HUES6 (cell line): ENCODE measurements around the gene PRRT1.

ENCODE experiments used
- H3K27ac ChIP-seq: 2 replicates; pipeline ENCODE4 v1.7.0; 2013; ENCODE audit warnings: low read depth, mild to moderate bottlenecking, low read length, inconsistent platforms
- H3K27me3 ChIP-seq: 2 replicates; pipeline ENCODE4 v1.6.1; 2013; ENCODE audit warnings: low read length; ENCODE audit not compliant: control insufficient read depth, insufficient read depth
- H3K36me3 ChIP-seq: 2 replicates; pipeline ENCODE4 v1.6.1; 2013; ENCODE audit warnings: low read length; ENCODE audit not compliant: control insufficient read depth, insufficient read depth
- H3K4me1 ChIP-seq: 2 replicates; pipeline ENCODE4 v1.6.1; 2013; ENCODE audit warnings: low read length; ENCODE audit not compliant: control insufficient read depth, insufficient read depth
- H3K4me3 ChIP-seq: 2 replicates; pipeline ENCODE4 v1.5.1; 2013; ENCODE audit warnings: low read depth, low read length
- H3K9ac ChIP-seq: one replicate; pipeline ENCODE4 v1.6.1; 2013; ENCODE audit warnings: mild to moderate bottlenecking, low read length
- H3K9me3 ChIP-seq: 2 replicates; pipeline ENCODE4 v1.6.1; 2013; ENCODE audit warnings: low read depth, low read length; ENCODE audit not compliant: control insufficient read depth, insufficient read depth

Gene PRRT1

GRCh38 chr6:32170294-32170693, 18.6 kb upstream of the PRRT1 start:
- Histone ChIP-seq H3K9me3 (no peaks in the 10 kb centered on the region), H3K36me3 (peaks cover 49% of the 10 kb centered on the region), H3K9ac (no peak overlapping the region), H3K4me3 (no peak overlapping the region), H3K27ac (no peak overlapping the region), H3K4me1 (peaks cover 29% of the 10 kb centered on the region; the same call in 1 of the 2 replicates), H3K27me3 (no peaks in the 10 kb centered on the region)

- H3K4me3 ChIP-seq: no peak overlapping the region
- H3K9ac ChIP-seq: no peak overlapping the region
- H3K27ac ChIP-seq: no peak overlapping the region
- H3K36me3 ChIP-seq: peaks cover 53% of the 10 kb centered on the region
- no peaks in the 10 kb centered on the region for H3K27me3 ChIP-seq
- H3K4me1 ChIP-seq: peaks cover 20% of the 10 kb centered on the region; the same call in 1 of the 2 replicates
- H3K9me3 ChIP-seq: no peaks in the 10 kb centered on the region
These were observed 17.3 kb upstream of the PRRT1 start for GRCh38 chr6:32168807-32169591.

GRCh38 chr6:32168350-32168749, 16.6 kb upstream of the PRRT1 start:
- Histone ChIP-seq H3K9me3 (no peaks in the 10 kb centered on the region), H3K36me3 (peaks cover 51% of the 10 kb centered on the region), H3K27ac (no peak overlapping the region), H3K27me3 (no peaks in the 10 kb centered on the region), H3K9ac (no peak overlapping the region), H3K4me1 (peaks cover 15% of the 10 kb centered on the region; the same call in 1 of the 2 replicates), H3K4me3 (no peak overlapping the region)

GRCh38 chr6:32167761-32168262, 16.1 kb upstream of the PRRT1 start:
- Histone ChIP-seq H3K9ac (no peak overlapping the region), H3K36me3 (peaks cover 56% of the 10 kb centered on the region), H3K27me3 (no peaks in the 10 kb centered on the region), H3K27ac (no peak overlapping the region), H3K4me3 (no peak overlapping the region), H3K9me3 (no peaks in the 10 kb centered on the region), H3K4me1 (peaks cover 9% of the 10 kb centered on the region; the same call in 1 of the 2 replicates)

GRCh38 chr6:32167154-32167760, 15.5 kb upstream of the PRRT1 start:
- Histone ChIP-seq H3K4me1 (peaks cover 9% of the 10 kb centered on the region; the same call in 1 of the 2 replicates), H3K4me3 (no peak overlapping the region; the same call in 1 of the 2 replicates), H3K36me3 (peaks cover 61% of the 10 kb centered on the region), H3K9ac (peak overlapping the region; percentile 41), H3K9me3 (no peaks in the 10 kb centered on the region), H3K27ac (no peak overlapping the region), H3K27me3 (no peaks in the 10 kb centered on the region)

- no peak overlapping the region for H3K27ac ChIP-seq
- no peaks in the 10 kb centered on the region for H3K27me3 ChIP-seq
- H3K4me1 ChIP-seq: peaks cover 9% of the 10 kb centered on the region; the same call in 1 of the 2 replicates
- no peak overlapping the region; the same call in 1 of the 2 replicates for H3K4me3 ChIP-seq
- H3K36me3 ChIP-seq: peaks cover 64% of the 10 kb centered on the region
- no peaks in the 10 kb centered on the region for H3K9me3 ChIP-seq
- H3K9ac ChIP-seq: peak overlapping the region; percentile 41
These were observed 14.8 kb upstream of the PRRT1 start for GRCh38 chr6:32166411-32167061.

GRCh38 chr6:32164295-32164694, 12.6 kb upstream of the PRRT1 start, which contains the start of gene EGFL8:
Gene EGFL8, plus strand, starts transcription at chr6:32164595. Its CDS starts 1,571 bp downstream, at chr6:32166166.
- no peaks in the 10 kb centered on the region for H3K9me3 ChIP-seq
- H3K4me3 ChIP-seq: no peak within 1 kb of the TSS
- H3K27me3 ChIP-seq: no peaks in the 10 kb centered on the region
- H3K4me1 ChIP-seq: peaks cover 9% of the 10 kb centered on the region; the same call in 1 of the 2 replicates
- H3K36me3 ChIP-seq: peaks cover 42% of the 10 kb centered on the region
- H3K27ac ChIP-seq: no peak within 1 kb of the TSS
- H3K9ac ChIP-seq: no peak within 1 kb of the TSS

GRCh38 chr6:32163559-32164258, 12.0 kb upstream of the PRRT1 start:
- H3K36me3 ChIP-seq: peaks cover 37% of the 10 kb centered on the region
- no peak overlapping the region for H3K9ac ChIP-seq
- H3K4me3 ChIP-seq: no peak overlapping the region
- no peaks in the 10 kb centered on the region for H3K27me3 ChIP-seq
- no peak overlapping the region for H3K27ac ChIP-seq
- peaks cover 9% of the 10 kb centered on the region; the same call in 1 of the 2 replicates for H3K4me1 ChIP-seq
- no peaks in the 10 kb centered on the region for H3K9me3 ChIP-seq

- H3K9ac ChIP-seq: no peak overlapping the region
- no peaks in the 10 kb centered on the region for H3K9me3 ChIP-seq
- no peaks in the 10 kb centered on the region; the same call in 1 of the 2 replicates for H3K27me3 ChIP-seq
- no peak overlapping the region for H3K27ac ChIP-seq
- H3K4me1 ChIP-seq: peaks cover 6% of the 10 kb centered on the region; the same call in 1 of the 2 replicates
- H3K4me3 ChIP-seq: no peak overlapping the region
- peaks cover 35% of the 10 kb centered on the region for H3K36me3 ChIP-seq
These were observed 6.3 kb upstream of the PRRT1 start for GRCh38 chr6:32158052-32158451.

- Histone ChIP-seq H3K9me3 (no peaks in the 10 kb centered on the region), H3K36me3 (peaks cover 26% of the 10 kb centered on the region), H3K27me3 (peaks cover 9% of the 10 kb centered on the region), H3K27ac (no peak overlapping the region), H3K4me3 (no peak overlapping the region), H3K4me1 (peaks cover 14% of the 10 kb centered on the region), H3K9ac (no peak overlapping the region)
These were observed 5.2 kb upstream of the PRRT1 start for GRCh38 chr6:32156891-32157290.
